ENCODE results near the gene ABHD17C. TPM values are rescaled to one million over a fixed set of nuclear protein-coding genes. Genes with fewer than 3 reads are reported as not detected.

Gene ABHD17C
- total and polyA plus RNA-seq, 2 of the 8 experiments (the other 6 are each of a cell fraction or from before 2014, with no cell fraction given): 20.2 to 29.8 TPM

GRCh38 chr15:80735344-80735743 is 40.2 kb downstream of the ABHD17C start:
- POLR2A ChIA-PET (ENCODE audit: partially characterized antibody): no interaction called here
- H3K4me3 ChIP-seq (ENCODE audit: extremely low read depth in 1 of 4, insufficient read depth in 2 of 4, low read depth in 3 of 4, low read length in 4 of 4): no peak overlapping the region
- H4K91ac ChIP-seq (replicated peaks; ENCODE audit: insufficient read length, low read length): no peak overlapping the region
- WGBS, 2 experiments (ENCODE audit: extremely low coverage in 1 of 2, insufficient coverage in 1 of 2, insufficient read length in 1 of 2, insufficient replicate concordance in 2 of 2, low coverage in 1 of 2, low lambda C conversion rate in 2 of 2, missing lambda C conversion rate in 1 of 2): 88% methylated on average over 8 of the region's 8 CpGs; no CpG with 5 or more reads in 1 of the 2 experiments
- H2AFZ ChIP-seq (ENCODE audit: low read length): no peak overlapping the region
- H3K36me3 ChIP-seq (ENCODE audit: control insufficient read depth in 2 of 4, insufficient read depth in 4 of 4, low read length in 3 of 4): no peaks in the 10 kb centered on the region
- no peak overlapping the region for H4K5ac ChIP-seq (ENCODE audit: insufficient read length, low read depth, low read length)
- H2AK5ac ChIP-seq (ENCODE audit: low read depth, low read length): no peak overlapping the region
- H3K23ac ChIP-seq (ENCODE audit: insufficient read length): no peak overlapping the region
- no peak for FAIRE-seq
- no peak overlapping the region for H3K4me2 ChIP-seq (ENCODE audit: insufficient read depth in 1 of 2, low read depth in 2 of 2, low read length in 2 of 2)
- CTCF ChIA-PET (ENCODE audit: partially characterized antibody): interaction anchor here (0.6 kb wide), 1 partner anchor 223 kb away, joined by 4 read pairs; no protein-coding TSS in a partner anchor
- no peak overlapping the region for H3K18ac ChIP-seq (ENCODE audit: extremely low read depth, low read length)
- no peak overlapping the region for H2BK5ac ChIP-seq (ENCODE audit: low read depth, low read length)
- H3K56ac ChIP-seq (replicated peaks; ENCODE audit: insufficient read length, low read depth, low read length): no peak overlapping the region
- no peaks in the 10 kb centered on the region for H3K23me2 ChIP-seq (ENCODE audit: low read depth, low read length)
- no peak overlapping the region for H2BK12ac ChIP-seq (ENCODE audit: low read depth, low read length)
- DNase-seq (ENCODE audit: low read depth in 1 of 2, low spot score in 2 of 2): no peak
- H3K79me2 ChIP-seq (ENCODE audit: control insufficient read depth in 1 of 2, insufficient read depth in 2 of 2, low read length in 2 of 2): peaks cover 0 to 11% of the 10 kb centered on the region in 2 experiments; a peak in 1 of 4 replicates
- no peak overlapping the region for H3K9ac ChIP-seq (replicated peaks in 1 of 4; ENCODE audit: extremely low read depth in 1 of 4, low read depth in 3 of 4, low read length in 3 of 4)
- H3K79me1 ChIP-seq (ENCODE audit: low read depth, low read length): peaks cover 4% of the 10 kb centered on the region
- no peak overlapping the region for H3K4ac ChIP-seq (replicated peaks; ENCODE audit: insufficient read length, low read depth, low read length)
- H4K8ac ChIP-seq (ENCODE audit: extremely low read depth, insufficient read depth, low read length): 0 out of 2 replicates have a peak overlapping the region, but pooled peaks have one; percentile 21
- H2BK120ac ChIP-seq (replicated peaks; ENCODE audit: low read depth, low read length): no peak overlapping the region
- H3K14ac ChIP-seq (ENCODE audit: insufficient read length): no peak overlapping the region
- no peak overlapping the region for H2BK15ac ChIP-seq (ENCODE audit: low read length)
- H3K9me3 ChIP-seq (ENCODE audit: insufficient read depth in 2 of 2, low read depth in 1 of 2, low read length in 1 of 2): 0 out of 4 replicates have a peak, but pooled peaks cover 0 to 4% of the 10 kb centered on the region in 2 experiments
- H3K27me3 ChIP-seq (replicated peaks in 1 of 4; ENCODE audit: control insufficient read depth in 3 of 4, extremely low read depth in 1 of 4, insufficient read depth in 3 of 4, low read length in 3 of 4): no peaks in the 10 kb centered on the region
- H4K20me1 ChIP-seq (replicated peaks in 1 of 2; ENCODE audit: control insufficient read depth in 1 of 2, insufficient read depth in 2 of 2, low read length in 2 of 2): peaks cover 0 to 1% of the 10 kb centered on the region in 2 experiments
- H2BK20ac ChIP-seq (ENCODE audit: low read length): no peak overlapping the region
- no peak overlapping the region for H3K27ac ChIP-seq (ENCODE audit: low read depth, low read length)
- H3K4me1 ChIP-seq (replicated peaks in 1 of 4; ENCODE audit: control insufficient read depth in 3 of 4, insufficient read depth in 4 of 4, low read length in 3 of 4): peaks cover 0 to 6% (median 0%) of the 10 kb centered on the region in 4 experiments; a peak in 2 of 7 replicates
- no peak for TF ChIP-seq ATF2 (IDR thresholded peaks at IDR 0.05; ENCODE audit: low read length)
- no peak for TF ChIP-seq ZNF274 (IDR thresholded peaks at IDR 0.05; ENCODE audit: borderline replicate concordance, extremely low read depth, low read length)
- no peak for TF ChIP-seq RNF2 (IDR thresholded peaks at IDR 0.05; ENCODE audit: borderline replicate concordance, low read depth, low read length, missing control alignments, poor library complexity, severe bottlenecking)
- no peak for TF ChIP-seq MAFK (IDR thresholded peaks at IDR 0.05; ENCODE audit: low read depth, low read length)

Data from H1 (cell line).